SU-DHL-6 (cell line): ENCODE results near the gene DNAJC5G.

ENCODE experiments used
- H2AFZ ChIP-seq: fragments of 200-600 bp; sonication (generic); 2 replicates; pipeline ENCODE4 v1.6.1; 2014; ENCODE audit warnings: low read depth, mild to moderate bottlenecking, moderate library complexity, mixed read lengths, antibody characterized with exemption, low read length; ENCODE audit not compliant: severe bottlenecking
- H3F3A ChIP-seq: fragments of 200-600 bp; shearing (Covaris generic); 2 replicates; pipeline ENCODE4 v1.6.0; 2016; ENCODE audit warnings: antibody characterized with exemption, mild to moderate bottlenecking; ENCODE audit not compliant: insufficient read depth
- H3K27ac ChIP-seq: fragments of 200-600 bp; sonication (generic); 2 replicates; pipeline ENCODE4 v1.5.1; 2016; ENCODE audit warnings: low read depth, mild to moderate bottlenecking, low read length, moderate library complexity, mixed read lengths
- H3K27me3 ChIP-seq: fragments of 200-600 bp; sonication (generic), shearing (Covaris generic); 2 replicates; pipeline ENCODE4 v1.6.0; 2014; ENCODE audit warnings: mild to moderate bottlenecking, low read length
- H3K36me3 ChIP-seq: fragments of 200-600 bp; sonication (generic); 2 replicates; pipeline ENCODE4 v1.6.1; 2014; ENCODE audit warnings: mild to moderate bottlenecking, low read length, mixed read lengths
- H3K4me2 ChIP-seq: fragments of 300-600, 200-600 bp; shearing (Covaris generic), sonication (generic); 2 replicates; pipeline ENCODE4 v1.6.0; 2014; ENCODE audit warnings: low read length, low read depth, mild to moderate bottlenecking; ENCODE audit not compliant: poor library complexity, severe bottlenecking
- H3K4me3 ChIP-seq: fragments of 200-600 bp; sonication (generic); 2 replicates; pipeline ENCODE4 v1.5.1; 2014; ENCODE audit warnings: antibody characterized with exemption, low read length, mild to moderate bottlenecking, mixed read lengths; ENCODE audit not compliant: insufficient read depth, poor library complexity, severe bottlenecking
- H3K79me2 ChIP-seq: fragments of 200-600 bp; sonication (generic); 2 replicates; pipeline ENCODE4 v1.6.1; 2014; ENCODE audit warnings: mild to moderate bottlenecking, low read length, moderate library complexity; ENCODE audit not compliant: insufficient read depth
- H3K9ac ChIP-seq: fragments of 200-600 bp; sonication (generic); 2 replicates; pipeline ENCODE4 v1.7.0; 2014; ENCODE audit warnings: mild to moderate bottlenecking, low read length
- H3K9me2 ChIP-seq: fragments of 200-600 bp; sonication (generic); replicated peaks from 2 replicates; pipeline ENCODE4 v1.6.1; 2014; ENCODE audit warnings: low read length; ENCODE audit not compliant: insufficient read depth
- H3K9me3 ChIP-seq: fragments of 200-600 bp; sonication (generic); 2 replicates; pipeline ENCODE4 v1.6.1; 2014; ENCODE audit warnings: low read length, mixed read lengths; ENCODE audit not compliant: insufficient read depth
- H4K20me1 ChIP-seq: fragments of 200-600 bp; sonication (generic); 2 replicates; pipeline ENCODE4 v1.6.1; 2014; ENCODE audit warnings: low read depth, mild to moderate bottlenecking, antibody characterized with exemption, low read length, moderate library complexity, mixed read lengths
- CTCF ChIP-seq: fragments of 200-600 bp; sonication (generic); IDR thresholded peaks from one replicate; pipeline ENCODE4 v1.5.1; 2017; ENCODE audit warnings: antibody characterized with exemption, mild to moderate bottlenecking, low read length, moderate library complexity; ENCODE audit not compliant: insufficient read depth, poor library complexity, severe bottlenecking
- EZH2phosphoT487 ChIP-seq: fragments of 200-600 bp; sonication (generic), shearing (Covaris generic); conservative IDR thresholded peaks from 2 replicates; pipeline ENCODE4 v1.6.1; 2018; ENCODE audit warnings: mild to moderate bottlenecking, antibody characterized with exemption, low read length, moderate library complexity, mixed read lengths

DNAJC5G gene, protein sequence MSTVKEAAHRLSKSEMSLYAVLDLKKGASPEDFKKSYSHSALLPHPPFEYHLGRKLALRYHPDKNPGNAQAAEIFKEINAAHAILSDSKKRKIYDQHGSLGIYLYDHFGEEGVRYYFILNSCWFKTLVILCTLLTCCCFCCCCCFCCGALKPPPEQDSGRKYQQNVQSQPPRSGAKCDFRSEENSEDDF

GRCh38 chr2:27275211-27276150 lies at the start of gene DNAJC5G:
TSS of gene DNAJC5G (plus strand) at chr2:27275433. CDS start at chr2:27276729, 1,296 bp downstream.
- no peaks in the 10 kb centered on the region for H3K79me2 ChIP-seq
- H3K9me3 ChIP-seq: no peaks in the 10 kb centered on the region
- H3K9ac ChIP-seq: no peak within 1 kb of the TSS
- H3K27me3 ChIP-seq: no peaks in the 10 kb centered on the region
- H4K20me1 ChIP-seq: no peaks in the 10 kb centered on the region
- H3K9me2 ChIP-seq: no peaks in the 10 kb centered on the region
- no peak within 1 kb of the TSS for H3K4me2 ChIP-seq
- H3F3A ChIP-seq: no peaks in the 10 kb centered on the region
- no peak within 1 kb of the TSS for H3K4me3 ChIP-seq
- TF ChIP-seq CTCF (no peak), EZH2phosphoT487 (no peak)
- H2AFZ ChIP-seq: no peak within 1 kb of the TSS
- no peak within 1 kb of the TSS for H3K27ac ChIP-seq
- no peaks in the 10 kb centered on the region for H3K36me3 ChIP-seq

DNA sequence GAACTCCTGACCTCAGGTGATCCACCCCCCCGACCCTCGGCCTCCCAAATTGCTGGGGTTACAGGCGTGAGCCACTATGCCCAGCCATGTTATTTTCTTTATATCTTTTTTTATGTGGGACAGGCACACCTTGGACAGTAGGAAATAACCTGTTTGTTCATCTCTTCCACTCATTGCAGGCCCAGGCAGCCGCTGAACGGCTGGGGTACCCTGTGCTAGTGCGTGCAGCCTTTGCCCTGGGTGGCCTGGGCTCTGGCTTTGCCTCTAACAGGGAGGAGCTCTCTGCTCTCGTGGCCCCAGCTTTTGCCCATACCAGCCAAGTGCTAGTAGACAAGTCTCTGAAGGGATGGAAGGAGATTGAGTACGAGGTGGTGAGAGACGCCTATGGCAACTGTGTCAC lies 49.7 kb upstream of the DNAJC5G start:
- Histone ChIP-seq H2AFZ (no peak overlapping the region), H3K27me3 (no peaks in the 10 kb centered on the region), H3K36me3 (peaks cover 33% of the 10 kb centered on the region), H3K27ac (no peak overlapping the region), H3K9me2 (no peaks in the 10 kb centered on the region), H3K4me2 (no peak overlapping the region), H3K4me3 (no peak overlapping the region), H4K20me1 (0 out of 2 replicates have a peak, but pooled peaks cover 3% of the 10 kb centered on the region), H3K9ac (no peak overlapping the region), H3K79me2 (0 out of 2 replicates have a peak, but pooled peaks cover 17% of the 10 kb centered on the region), H3F3A (peaks cover 4% of the 10 kb centered on the region; the same call in 1 of the 2 replicates), H3K9me3 (no peaks in the 10 kb centered on the region)
- TF ChIP-seq EZH2phosphoT487 (no peak), CTCF (no peak)

DNA sequence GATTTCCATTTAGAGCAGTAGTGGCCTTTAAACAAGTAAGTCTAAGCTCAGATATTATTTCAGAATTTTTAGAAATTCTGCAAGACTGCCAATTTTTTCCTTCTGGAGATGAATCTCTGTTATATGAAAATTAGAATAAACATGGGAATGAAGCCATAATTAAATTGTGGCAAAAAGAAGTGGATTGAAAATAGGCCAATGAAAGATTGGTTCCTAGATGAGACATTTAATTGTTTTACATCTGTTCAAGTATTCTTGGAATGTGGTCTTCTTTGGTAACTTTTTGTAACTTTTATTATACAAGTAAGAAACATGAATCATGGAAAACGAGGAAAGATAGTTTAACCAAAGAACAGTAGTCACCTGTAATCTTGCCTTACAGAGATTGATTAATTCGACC lies 47.7 kb upstream of the DNAJC5G start:
- Histone ChIP-seq H3K9ac (no peak overlapping the region), H4K20me1 (0 out of 2 replicates have a peak, but pooled peaks cover 3% of the 10 kb centered on the region), H3K27me3 (no peaks in the 10 kb centered on the region), H3K36me3 (peaks cover 22% of the 10 kb centered on the region), H3K9me2 (no peaks in the 10 kb centered on the region), H3K9me3 (no peaks in the 10 kb centered on the region), H3F3A (peaks cover 4% of the 10 kb centered on the region; the same call in 1 of the 2 replicates), H2AFZ (no peak overlapping the region), H3K4me3 (no peak overlapping the region), H3K79me2 (0 out of 2 replicates have a peak, but pooled peaks cover 3% of the 10 kb centered on the region), H3K4me2 (no peak overlapping the region), H3K27ac (no peak overlapping the region)
- TF ChIP-seq EZH2phosphoT487 (no peak), CTCF (no peak)
